IMR-90 (cell line): Measurements from ENCODE around the gene ZAP70. TPM values are rescaled to one million over a fixed set of nuclear protein-coding genes. Genes with fewer than 3 reads are reported as not detected.

ENCODE experiments used
- ATAC-seq: fragments of 200-7000 bp; cut with Tn5 transposase; 2 replicates; pipeline ENCODE4 v1.9.1; 2020; ENCODE audit warnings: low read depth, mild to moderate bottlenecking, moderate library complexity
- BruUV-seq: library from RNA; stranded (reverse); fragments of 400-500 nt; replicated peaks from 2 replicates; lab custom pipeline; 2021; lab: Mats Ljungman, UMichigan
- CTCF ChIA-PET: fragments of 300-600 bp; formaldehyde crosslinking; extraction: SDS; loops from one replicate; lab custom pipeline; 2021; ENCODE audit warnings: antibody characterized with exemption; lab: Yijun Ruan, JAX
- POLR2A ChIA-PET: fragments of 300-600 bp; sonication (Branson Sonifier 250); formaldehyde crosslinking; loops from one replicate; lab custom pipeline; 2022; ENCODE audit warnings: antibody characterized with exemption; ENCODE audit not compliant: unreplicated experiment; lab: Charles Lee
- DNase-seq: peaks from one replicate; pipeline ENCODE4 v3.0.0; 2013
- H2AFZ ChIP-seq: replicated peaks from 2 replicates; pipeline ENCODE3; 2013; ENCODE audit warnings: low read length, mild to moderate bottlenecking; ENCODE audit not compliant: poor library complexity
- H2AK5ac ChIP-seq: 2 replicates; pipeline ENCODE4 v1.6.1; 2013; ENCODE audit warnings: low read depth, low read length, inconsistent platforms
- H2AK9ac ChIP-seq: replicated peaks from 2 replicates; pipeline ENCODE3; 2013; ENCODE audit warnings: mild to moderate bottlenecking, low read depth, low read length, moderate library complexity; ENCODE audit not compliant: poor library complexity
- H2BK120ac ChIP-seq: 2 replicates; pipeline ENCODE4 v1.6.1; 2013; ENCODE audit warnings: low read depth, low read length, inconsistent platforms
- H2BK15ac ChIP-seq: 3 replicates; pipeline ENCODE4 v1.6.1; 2013; ENCODE audit warnings: low read depth, low read length, inconsistent platforms
- H2BK20ac ChIP-seq: 2 replicates; pipeline ENCODE4 v1.6.1; 2013; ENCODE audit warnings: low read depth, mild to moderate bottlenecking, inconsistent platforms, low read length, moderate library complexity
- H2BK5ac ChIP-seq: 2 replicates; pipeline ENCODE4 v1.6.1; 2013; ENCODE audit warnings: mild to moderate bottlenecking, low read depth, low read length, inconsistent platforms; ENCODE audit not compliant: poor library complexity, severe bottlenecking
- H3K14ac ChIP-seq: replicated peaks from 2 replicates; pipeline ENCODE4 v1.6.1; 2013; ENCODE audit warnings: low read depth, low read length, inconsistent platforms
- H3K18ac ChIP-seq: 2 replicates; pipeline ENCODE4 v1.6.1; 2013; ENCODE audit warnings: low read depth, low read length, control low read depth
- H3K23ac ChIP-seq: 2 replicates; pipeline ENCODE4 v1.6.1; 2013; ENCODE audit warnings: low read depth, low read length, inconsistent platforms
- H3K27ac ChIP-seq: 2 replicates; pipeline ENCODE4 v1.5.1; 2013; ENCODE audit warnings: mild to moderate bottlenecking, control low read depth, low read length; ENCODE audit not compliant: insufficient read depth
- H3K27me3 ChIP-seq: 2 replicates; pipeline ENCODE4 v1.6.1; 2013; ENCODE audit warnings: low read length; ENCODE audit not compliant: control insufficient read depth, insufficient read depth
- H3K36me3 ChIP-seq: 2 replicates; pipeline ENCODE4 v1.6.1; 2013; ENCODE audit warnings: low read length, mixed read lengths; ENCODE audit not compliant: control insufficient read depth, insufficient read depth
- H3K4ac ChIP-seq: 2 replicates; pipeline ENCODE4 v1.6.1; 2013; ENCODE audit warnings: low read depth, low read length, inconsistent platforms
- H3K4me1 ChIP-seq: 2 replicates; pipeline ENCODE4 v1.6.1; 2013; ENCODE audit warnings: low read length, mixed read lengths; ENCODE audit not compliant: control insufficient read depth, insufficient read depth
- H3K4me2 ChIP-seq: 2 replicates; pipeline ENCODE4 v1.6.1; 2013; ENCODE audit warnings: low read depth, mild to moderate bottlenecking, control low read depth, low read length, moderate library complexity
- H3K4me3 ChIP-seq: 2 replicates; pipeline ENCODE4 v1.5.1; 2013; ENCODE audit warnings: low read depth, mild to moderate bottlenecking, control low read depth, low read length, moderate library complexity; ENCODE audit not compliant: insufficient read depth
- H3K56ac ChIP-seq: 2 replicates; pipeline ENCODE4 v1.6.1; 2013; ENCODE audit warnings: low read length, inconsistent platforms; ENCODE audit not compliant: insufficient read depth; ENCODE audit errors: extremely low read depth
- H3K79me1 ChIP-seq, 2 experiments: 2 replicates each; pipeline ENCODE4 v1.6.1; 2013; ENCODE audit warnings: low read length in 2 of 2, inconsistent platforms in 1 of 2, low read depth in 1 of 2
- H3K9ac ChIP-seq: 2 replicates; pipeline ENCODE4 v1.6.1; 2013; ENCODE audit warnings: low read depth, low read length, control low read depth
- H3K9me1 ChIP-seq: 2 replicates; pipeline ENCODE4 v1.6.1; 2013; ENCODE audit warnings: low read length, inconsistent platforms; ENCODE audit not compliant: insufficient read depth
- H3K9me3 ChIP-seq: 2 replicates; pipeline ENCODE4 v1.6.1; 2013; ENCODE audit warnings: low read length; ENCODE audit not compliant: control insufficient read depth, insufficient read depth
- H4K20me1 ChIP-seq: 2 replicates; pipeline ENCODE4 v1.6.1; 2013; ENCODE audit warnings: low read length, inconsistent platforms; ENCODE audit not compliant: insufficient read depth
- H4K5ac ChIP-seq: 2 replicates; pipeline ENCODE4 v1.6.1; 2013; ENCODE audit warnings: mild to moderate bottlenecking, low read depth, low read length, control low read depth
- H4K8ac ChIP-seq, 2 experiments: 2 replicates each; pipeline ENCODE4 v1.6.1; 2013; ENCODE audit warnings: low read depth in 2 of 2, low read length in 2 of 2, control low read depth in 1 of 2, inconsistent platforms in 1 of 2
- H4K91ac ChIP-seq: 2 replicates; pipeline ENCODE4 v1.6.1; 2013; ENCODE audit warnings: low read depth, low read length, inconsistent platforms; ENCODE audit not compliant: insufficient read depth
- BHLHE40 ChIP-seq: fragments of 150-350 bp; IDR thresholded peaks from 2 replicates; pipeline ENCODE4 v1.6.1; 2016; ENCODE audit warnings: mild to moderate bottlenecking, low read depth, low read length
- CEBPB ChIP-seq: IDR thresholded peaks from 2 replicates; pipeline ENCODE4 v1.6.1; 2012; ENCODE audit warnings: low read depth, low read length, improper control_type of control experiment
- CHD1 ChIP-seq: IDR thresholded peaks from 2 replicates; pipeline ENCODE4 v1.6.1; 2012; ENCODE audit warnings: low read depth, low read length, improper control_type of control experiment
- FOS ChIP-seq: fragments of 150-350 bp; IDR thresholded peaks from 2 replicates; pipeline ENCODE4 v1.6.1; 2016; ENCODE audit warnings: low read depth, low read length
- MAFK ChIP-seq: IDR thresholded peaks from 2 replicates; pipeline ENCODE4 v1.6.1; 2012; ENCODE audit warnings: low read depth, low read length, improper control_type of control experiment
- NFE2L2 ChIP-seq: fragments of 150-350 bp; IDR thresholded peaks from 2 replicates; pipeline ENCODE4 v1.6.1; 2016; ENCODE audit warnings: low read depth, mild to moderate bottlenecking, low read length
- POLR2A ChIP-seq: IDR thresholded peaks from 2 replicates; pipeline ENCODE4 v1.6.1; 2012; ENCODE audit warnings: mild to moderate bottlenecking, low read depth, low read length
- RAD21 ChIP-seq: IDR thresholded peaks from 2 replicates; pipeline ENCODE4 v1.6.1; 2012; ENCODE audit warnings: low read length, improper control_type of control experiment
- RFX5 ChIP-seq: IDR thresholded peaks from 2 replicates; pipeline ENCODE4 v1.8.0; 2012; ENCODE audit warnings: low read depth, mild to moderate bottlenecking, low read length, moderate library complexity
- SMC3 ChIP-seq: fragments of 150-350 bp; IDR thresholded peaks from 2 replicates; pipeline ENCODE4 v1.6.1; 2016; ENCODE audit warnings: low read depth, mild to moderate bottlenecking, antibody characterized with exemption, low read length, moderate library complexity
- WGBS, 2 experiments: methylation state at CpG; one replicate each; pipeline versions ENCODE4 v1.1.5 to v1.1.7; 2013; ENCODE audit warnings: missing lambda C conversion rate in 2 of 2; ENCODE audit not compliant: insufficient read length in 1 of 2; ENCODE audit errors: extremely low coverage in 2 of 2; 5-methylcytosine and 5-hydroxymethylcytosine counted together
- dilution Hi-C: fragments of 300-500 bp; cut with HindIII; formaldehyde crosslinking; loops from one replicate; pipeline ENCODE4 v1.14.3; 2018; ENCODE audit warnings: low sequenced_read_pairs; ENCODE audit not compliant: unreplicated experiment
- in situ Hi-C: fragments of 300-500 bp; cut with MboI; formaldehyde crosslinking; loops from 3 replicates; pipeline ENCODE4 v1.14.3; 2019; ENCODE audit warnings: low sequenced_read_pairs, inconsistent platforms, mixed read lengths
- intact Hi-C: fragments of 100-400 bp; cut with micrococcal nuclease; formaldehyde crosslinking; loops from 2 replicates; pipeline ENCODE4 v1.10.0; 2022
- polyA plus RNA-seq, 3 experiments: library from polyadenylated mRNA; depleted of rRNA; stranded (reverse); fragments of >200 nt; gene quantifications; 2 replicates each; pipeline ENCODE4 v1.2.3, GENCODE V29; 2012; ENCODE audit warnings: low replicate concordance in 1 of 3
- total RNA-seq: library from RNA; depleted of rRNA; stranded (reverse); fragments of >200 nt; gene quantifications from 2 replicates; pipeline ENCODE4 v1.2.3, GENCODE V29; 2012
- TF ChIP-seq, protein P1 (sequence below): fragments of 150-350 bp; IDR thresholded peaks from 2 replicates; pipeline ENCODE4 v1.6.1; 2017; ENCODE audit warnings: mild to moderate bottlenecking, antibody characterized with exemption, low read length, low read depth
- TF ChIP-seq, protein P2 (sequence below): conservative IDR thresholded peaks from 2 replicates; pipeline ENCODE4 v1.5.1; 2012; ENCODE audit warnings: mild to moderate bottlenecking, low read depth, low read length, improper control_type of control experiment
- TF ChIP-seq, protein P3 (sequence below): fragments of 150-350 bp; IDR thresholded peaks from 2 replicates; pipeline ENCODE4 v1.6.1; 2016; ENCODE audit warnings: low read depth, mild to moderate bottlenecking, low read length, moderate library complexity, borderline replicate concordance

ZAP70 gene
- total and polyA plus RNA-seq, 2 of the 4 experiments (the other 2 are of a cell fraction) = under 0.01 to 0.09 TPM

DNA sequence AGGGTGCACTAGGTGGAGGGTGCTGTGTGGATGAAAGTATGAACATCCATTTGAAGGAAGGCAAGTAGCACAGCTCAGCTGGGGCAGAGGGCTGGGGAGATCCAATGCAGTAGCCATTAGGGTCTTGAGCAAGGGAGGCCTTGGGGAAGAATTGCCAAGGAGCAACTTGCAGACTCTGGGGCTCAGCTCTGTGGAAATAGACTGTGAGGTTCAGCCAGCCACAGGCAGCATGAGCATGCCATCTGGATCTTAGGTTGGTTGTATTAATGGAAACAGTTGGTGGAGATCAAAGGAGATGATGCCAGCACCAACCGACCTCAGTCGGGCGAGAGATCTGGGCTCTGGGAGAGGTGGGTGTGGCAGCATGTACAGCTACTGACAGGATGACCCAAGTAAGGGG, 5.6 kb downstream of the ZAP70 start:
- peaks cover 2% of the 10 kb centered on the region; the same call in 1 of the 2 replicates for H3K9me3 ChIP-seq
- H3K23ac ChIP-seq = no peak overlapping the region
- no peak overlapping the region for H3K9ac ChIP-seq
- no peak overlapping the region for H2BK5ac ChIP-seq
- H4K91ac ChIP-seq = no peak overlapping the region
- H2BK120ac ChIP-seq = no peak overlapping the region
- no peak overlapping the region for H2BK15ac ChIP-seq
- DNase-seq (no peak), ATAC-seq (no peak)
- H3K36me3 ChIP-seq = no peaks in the 10 kb centered on the region
- H2BK20ac ChIP-seq = no peak overlapping the region
- H3K27ac ChIP-seq = no peak overlapping the region
- H3K9me1 ChIP-seq = no peaks in the 10 kb centered on the region
- H2AFZ ChIP-seq = no peak overlapping the region
- in situ Hi-C loops (no loop called here), intact Hi-C loops (no loop called here), dilution Hi-C loops (no loop called here)
- H3K4ac ChIP-seq = no peak overlapping the region
- H3K79me1 ChIP-seq = no peaks in the 10 kb centered on the region
- H3K4me2 ChIP-seq = no peak overlapping the region
- no peak overlapping the region for H3K14ac ChIP-seq
- H2AK5ac ChIP-seq = no peak overlapping the region
- CTCF ChIA-PET = no interaction called here
- no peak overlapping the region for H4K8ac ChIP-seq
- no peak overlapping the region for H3K4me3 ChIP-seq
- no peak overlapping the region for H3K56ac ChIP-seq
- no CpG with 5 or more reads among the region's 3 CpGs for WGBS, 2 experiments
- no peak for TF ChIP-seq CHD1
- no peak for TF ChIP-seq SMC3
- TF ChIP-seq, protein P1, sequence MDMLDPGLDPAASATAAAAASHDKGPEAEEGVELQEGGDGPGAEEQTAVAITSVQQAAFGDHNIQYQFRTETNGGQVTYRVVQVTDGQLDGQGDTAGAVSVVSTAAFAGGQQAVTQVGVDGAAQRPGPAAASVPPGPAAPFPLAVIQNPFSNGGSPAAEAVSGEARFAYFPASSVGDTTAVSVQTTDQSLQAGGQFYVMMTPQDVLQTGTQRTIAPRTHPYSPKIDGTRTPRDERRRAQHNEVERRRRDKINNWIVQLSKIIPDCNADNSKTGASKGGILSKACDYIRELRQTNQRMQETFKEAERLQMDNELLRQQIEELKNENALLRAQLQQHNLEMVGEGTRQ = no peak
- no peak for TF ChIP-seq POLR2A
- TF ChIP-seq, protein P2, sequence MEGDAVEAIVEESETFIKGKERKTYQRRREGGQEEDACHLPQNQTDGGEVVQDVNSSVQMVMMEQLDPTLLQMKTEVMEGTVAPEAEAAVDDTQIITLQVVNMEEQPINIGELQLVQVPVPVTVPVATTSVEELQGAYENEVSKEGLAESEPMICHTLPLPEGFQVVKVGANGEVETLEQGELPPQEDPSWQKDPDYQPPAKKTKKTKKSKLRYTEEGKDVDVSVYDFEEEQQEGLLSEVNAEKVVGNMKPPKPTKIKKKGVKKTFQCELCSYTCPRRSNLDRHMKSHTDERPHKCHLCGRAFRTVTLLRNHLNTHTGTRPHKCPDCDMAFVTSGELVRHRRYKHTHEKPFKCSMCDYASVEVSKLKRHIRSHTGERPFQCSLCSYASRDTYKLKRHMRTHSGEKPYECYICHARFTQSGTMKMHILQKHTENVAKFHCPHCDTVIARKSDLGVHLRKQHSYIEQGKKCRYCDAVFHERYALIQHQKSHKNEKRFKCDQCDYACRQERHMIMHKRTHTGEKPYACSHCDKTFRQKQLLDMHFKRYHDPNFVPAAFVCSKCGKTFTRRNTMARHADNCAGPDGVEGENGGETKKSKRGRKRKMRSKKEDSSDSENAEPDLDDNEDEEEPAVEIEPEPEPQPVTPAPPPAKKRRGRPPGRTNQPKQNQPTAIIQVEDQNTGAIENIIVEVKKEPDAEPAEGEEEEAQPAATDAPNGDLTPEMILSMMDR = no peak
- no peak for TF ChIP-seq RFX5
- no peak for TF ChIP-seq BHLHE40
- no peak for TF ChIP-seq MAFK
- no peak for TF ChIP-seq FOS
- TF ChIP-seq NFE2L2 = no peak
- TF ChIP-seq, protein P3, sequence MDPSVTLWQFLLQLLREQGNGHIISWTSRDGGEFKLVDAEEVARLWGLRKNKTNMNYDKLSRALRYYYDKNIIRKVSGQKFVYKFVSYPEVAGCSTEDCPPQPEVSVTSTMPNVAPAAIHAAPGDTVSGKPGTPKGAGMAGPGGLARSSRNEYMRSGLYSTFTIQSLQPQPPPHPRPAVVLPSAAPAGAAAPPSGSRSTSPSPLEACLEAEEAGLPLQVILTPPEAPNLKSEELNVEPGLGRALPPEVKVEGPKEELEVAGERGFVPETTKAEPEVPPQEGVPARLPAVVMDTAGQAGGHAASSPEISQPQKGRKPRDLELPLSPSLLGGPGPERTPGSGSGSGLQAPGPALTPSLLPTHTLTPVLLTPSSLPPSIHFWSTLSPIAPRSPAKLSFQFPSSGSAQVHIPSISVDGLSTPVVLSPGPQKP = no peak
- no peak for TF ChIP-seq CEBPB
- TF ChIP-seq RAD21 = no peak
- H4K20me1 ChIP-seq = no peaks in the 10 kb centered on the region
- no peak overlapping the region for H2AK9ac ChIP-seq
- no peaks in the 10 kb centered on the region for H3K4me1 ChIP-seq
- POLR2A ChIA-PET = no interaction called here
- no peak overlapping the region for H4K5ac ChIP-seq
- H3K27me3 ChIP-seq = peaks cover 23% of the 10 kb centered on the region
- BruUV-seq = no TSS peak
- no peak overlapping the region for H3K18ac ChIP-seq
